ENCODE results near the gene EXOC1.
"Not testable (repeated sequence)": the region's sequence is repeated elsewhere in the genome, so short reads cannot be mapped to it uniquely, and the experiment has no call there.

Gene EXOC1, protein sequence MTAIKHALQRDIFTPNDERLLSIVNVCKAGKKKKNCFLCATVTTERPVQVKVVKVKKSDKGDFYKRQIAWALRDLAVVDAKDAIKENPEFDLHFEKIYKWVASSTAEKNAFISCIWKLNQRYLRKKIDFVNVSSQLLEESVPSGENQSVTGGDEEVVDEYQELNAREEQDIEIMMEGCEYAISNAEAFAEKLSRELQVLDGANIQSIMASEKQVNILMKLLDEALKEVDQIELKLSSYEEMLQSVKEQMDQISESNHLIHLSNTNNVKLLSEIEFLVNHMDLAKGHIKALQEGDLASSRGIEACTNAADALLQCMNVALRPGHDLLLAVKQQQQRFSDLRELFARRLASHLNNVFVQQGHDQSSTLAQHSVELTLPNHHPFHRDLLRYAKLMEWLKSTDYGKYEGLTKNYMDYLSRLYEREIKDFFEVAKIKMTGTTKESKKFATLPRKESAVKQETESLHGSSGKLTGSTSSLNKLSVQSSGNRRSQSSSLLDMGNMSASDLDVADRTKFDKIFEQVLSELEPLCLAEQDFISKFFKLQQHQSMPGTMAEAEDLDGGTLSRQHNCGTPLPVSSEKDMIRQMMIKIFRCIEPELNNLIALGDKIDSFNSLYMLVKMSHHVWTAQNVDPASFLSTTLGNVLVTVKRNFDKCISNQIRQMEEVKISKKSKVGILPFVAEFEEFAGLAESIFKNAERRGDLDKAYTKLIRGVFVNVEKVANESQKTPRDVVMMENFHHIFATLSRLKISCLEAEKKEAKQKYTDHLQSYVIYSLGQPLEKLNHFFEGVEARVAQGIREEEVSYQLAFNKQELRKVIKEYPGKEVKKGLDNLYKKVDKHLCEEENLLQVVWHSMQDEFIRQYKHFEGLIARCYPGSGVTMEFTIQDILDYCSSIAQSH

DNA sequence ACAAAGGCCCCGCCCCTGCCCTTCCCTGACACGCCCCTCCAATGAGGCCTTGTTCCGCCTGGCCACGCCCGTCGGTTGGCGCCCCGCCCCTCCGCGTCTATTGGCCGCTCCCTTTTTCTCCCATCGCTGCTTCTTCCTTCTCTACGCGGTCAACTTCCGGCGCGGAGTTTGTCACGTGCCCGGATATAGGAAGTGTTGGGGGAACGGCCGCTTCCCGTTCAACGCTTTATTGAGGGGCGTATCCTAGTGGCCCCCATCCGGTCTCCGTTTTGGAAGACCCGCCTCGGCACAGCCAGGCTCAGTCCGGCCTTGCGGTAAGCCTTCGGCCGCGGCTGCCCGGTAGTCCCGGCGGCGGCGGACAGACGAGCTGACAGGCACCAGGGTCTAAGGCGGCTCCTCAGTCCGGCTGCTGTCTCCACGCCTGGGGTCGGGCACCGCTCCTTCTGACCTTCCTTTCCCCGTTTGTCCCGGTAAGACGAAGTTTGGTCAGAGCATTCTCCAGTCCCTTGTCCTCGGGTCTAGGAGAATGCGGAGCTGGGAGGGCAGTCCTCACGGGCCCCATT lies at the start of gene EXOC1:
EXOC1 (plus strand) TSS at position 165 of the 563 bp plus-strand sequence. CDS start 4,676 bp downstream, outside the sequence.
- peak; percentile 98 for DNase-seq

DNA sequence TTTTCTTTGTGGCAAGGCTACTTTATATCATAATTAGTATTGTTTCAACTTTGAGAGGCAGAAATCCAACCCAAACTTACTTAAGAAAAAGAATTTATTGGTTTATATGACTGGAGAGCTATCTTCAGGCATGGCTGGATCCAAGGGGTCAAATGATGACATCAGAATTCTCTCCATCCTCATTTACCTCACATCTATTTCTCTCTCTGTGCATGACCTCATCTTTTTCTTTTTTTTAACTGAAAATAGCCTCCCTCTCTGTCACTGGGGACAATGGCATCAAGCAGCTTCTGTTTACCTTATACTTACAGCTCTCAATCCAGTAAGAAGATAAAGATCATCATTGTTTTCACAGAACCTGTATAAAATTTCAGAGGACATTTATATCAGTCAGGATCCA lies 45.9 kb upstream of the EXOC1 start:
- no peak for DNase-seq

DNA sequence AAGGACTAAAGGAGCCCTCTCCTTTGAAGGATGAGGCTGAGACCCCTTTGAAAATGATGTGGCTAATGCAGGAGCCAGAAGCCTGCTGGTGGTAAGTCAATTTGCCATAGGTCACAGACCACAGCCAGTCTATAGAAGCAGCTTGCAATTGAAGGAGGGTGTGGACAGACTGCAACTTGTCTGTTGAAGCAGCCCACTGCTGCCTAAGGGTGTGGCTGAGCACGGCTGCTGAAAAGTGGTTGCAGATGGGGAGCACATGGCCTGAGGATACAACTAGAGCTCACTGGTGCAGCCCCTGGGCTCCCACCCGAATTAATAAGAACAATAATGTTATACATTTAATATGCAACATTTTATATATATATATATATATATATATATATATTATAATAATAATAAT lies 45.3 kb upstream of the EXOC1 start:
- no peak for DNase-seq

DNA sequence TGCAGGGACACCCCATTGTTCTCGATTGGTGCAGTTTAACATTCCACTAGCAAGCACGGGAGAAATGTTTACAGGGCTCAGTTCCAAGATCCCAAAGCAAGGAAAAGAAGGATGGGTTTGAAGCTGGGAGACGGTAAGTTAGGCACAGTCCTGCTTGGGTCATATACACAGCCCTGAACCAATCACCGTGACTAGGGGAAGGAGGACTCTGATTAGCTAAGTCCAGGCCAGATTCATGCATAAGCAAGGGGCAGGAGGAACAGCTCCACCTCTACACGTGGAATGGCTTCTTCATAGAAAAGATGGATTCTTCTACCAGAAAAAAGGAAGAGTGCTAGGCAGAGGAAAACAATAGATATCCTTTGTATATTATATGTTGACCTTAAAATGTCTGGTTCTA lies 44.8 kb upstream of the EXOC1 start:
- no peak for DNase-seq

DNA sequence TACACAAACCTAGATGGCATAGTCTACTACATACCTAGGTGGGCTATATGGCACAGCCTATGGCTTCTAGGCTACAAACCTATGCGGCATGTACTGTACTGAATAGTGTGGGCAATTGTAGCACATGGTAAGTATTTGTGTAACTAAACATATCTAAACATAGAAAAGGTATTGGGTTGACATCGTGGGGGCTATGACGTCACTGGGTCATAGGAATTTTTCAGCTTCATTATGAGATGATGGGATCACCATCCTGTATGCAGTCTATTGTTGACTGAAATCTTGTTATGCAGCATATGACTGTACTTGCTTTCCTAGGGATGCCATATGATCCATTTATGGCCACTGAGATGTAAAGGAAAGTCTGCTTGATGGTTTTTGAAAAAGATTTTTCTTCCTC lies 35.8 kb upstream of the EXOC1 start:
- DNase-seq = no peak

DNA sequence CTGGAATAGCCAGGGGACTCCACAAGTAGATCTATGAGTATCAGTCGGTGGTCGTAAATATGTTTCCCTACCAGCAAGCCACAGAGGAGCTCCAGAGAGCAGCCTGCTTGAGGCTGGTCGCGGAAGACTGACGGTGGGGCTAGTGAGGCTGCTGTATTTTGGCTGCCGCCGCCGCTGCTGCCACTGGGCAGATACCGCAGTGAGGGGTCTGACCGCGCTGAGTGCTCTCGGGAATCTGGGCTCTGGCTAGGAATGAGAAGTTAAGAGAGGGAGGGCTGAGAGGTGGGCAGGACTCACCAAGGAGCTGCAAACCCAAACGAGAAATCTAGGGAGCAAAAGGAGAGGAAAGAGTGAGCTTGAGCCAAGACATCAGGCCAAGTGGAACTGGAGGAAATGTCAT lies 33.8 kb upstream of the EXOC1 start, which contains the start of gene EXOC1L:
EXOC1L (plus strand) TSS at position 157 of the 400 bp plus-strand sequence; CDS start at position 394, 237 bp downstream.
- no peak for DNase-seq

DNA sequence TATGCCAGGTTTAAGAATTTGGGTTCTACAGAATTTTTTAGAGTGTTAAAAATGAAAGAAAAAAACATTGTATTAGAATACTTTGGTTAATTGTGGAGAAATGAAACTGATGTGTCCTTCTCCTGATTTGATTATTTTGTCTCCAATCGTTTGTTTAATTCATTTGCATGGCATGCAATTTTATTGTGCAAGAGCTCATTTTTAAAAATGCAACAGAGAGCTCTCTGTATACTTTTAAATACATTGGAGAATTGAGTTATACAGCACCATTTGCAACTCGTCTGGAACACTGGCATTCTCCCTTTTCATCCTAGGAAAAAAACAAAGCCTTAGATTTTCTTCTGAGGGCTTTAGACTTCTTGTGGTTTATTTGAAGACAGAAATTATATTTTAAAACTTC lies 33.2 kb upstream of the EXOC1 start:
- no peak for DNase-seq

DNA sequence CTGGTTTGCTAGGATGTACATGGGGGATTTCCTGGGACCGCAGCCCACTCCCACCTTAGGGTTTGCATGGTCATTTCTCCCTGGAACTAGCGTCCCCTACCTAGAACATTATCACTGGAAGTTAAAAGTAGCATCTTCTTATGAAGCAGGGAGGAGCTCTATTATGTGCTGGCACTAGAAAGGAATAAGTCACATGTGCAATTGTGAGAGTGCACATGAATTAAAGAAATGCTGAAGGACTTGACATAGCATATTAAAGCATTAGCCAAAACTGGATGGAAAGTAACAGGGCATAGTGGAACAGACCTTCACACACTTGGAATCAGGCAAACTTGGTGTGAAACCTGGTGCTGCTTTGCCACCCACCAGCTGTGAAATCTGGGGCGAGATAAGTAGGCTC lies 31.1 kb upstream of the EXOC1 start:
- no peak for DNase-seq

DNA sequence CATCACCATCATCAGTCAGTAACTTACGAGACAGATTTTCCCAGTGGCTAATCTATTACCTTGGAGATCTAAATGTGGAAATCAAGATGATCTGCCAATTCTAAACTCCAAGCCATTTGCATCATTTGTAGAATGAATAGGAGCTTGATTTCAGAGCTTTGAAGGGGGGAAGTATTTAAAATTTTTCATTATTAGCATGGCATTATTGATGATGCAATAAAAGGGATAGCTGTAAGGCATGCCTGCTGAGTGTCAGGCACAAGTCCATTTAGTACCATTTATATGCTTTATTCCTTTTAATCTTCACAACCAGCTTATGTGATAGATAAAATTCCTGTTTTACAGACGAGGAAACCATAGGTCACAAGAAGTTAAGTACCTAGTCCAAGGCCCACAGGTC lies 28.6 kb upstream of the EXOC1 start:
- no peak for DNase-seq

DNA sequence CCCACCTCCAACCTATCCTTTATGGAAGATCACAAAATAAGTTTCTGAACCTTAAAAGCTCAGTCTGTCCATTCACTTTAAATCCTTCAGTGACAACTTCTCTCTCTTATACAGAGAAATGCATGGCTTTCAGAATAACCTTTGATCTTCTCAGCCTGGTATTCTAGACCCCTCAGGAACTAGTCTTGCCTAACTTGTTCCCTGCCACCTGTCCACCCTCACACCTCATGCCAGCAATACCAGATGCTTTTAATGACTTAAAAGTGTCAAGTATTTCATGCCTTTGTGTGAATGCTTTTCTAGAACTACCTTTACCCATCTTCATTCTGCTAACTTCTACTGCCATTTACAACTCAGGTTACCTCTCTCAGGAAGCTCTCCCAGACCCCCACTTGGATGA lies 26.5 kb upstream of the EXOC1 start:
- DNase-seq = no peak

DNA sequence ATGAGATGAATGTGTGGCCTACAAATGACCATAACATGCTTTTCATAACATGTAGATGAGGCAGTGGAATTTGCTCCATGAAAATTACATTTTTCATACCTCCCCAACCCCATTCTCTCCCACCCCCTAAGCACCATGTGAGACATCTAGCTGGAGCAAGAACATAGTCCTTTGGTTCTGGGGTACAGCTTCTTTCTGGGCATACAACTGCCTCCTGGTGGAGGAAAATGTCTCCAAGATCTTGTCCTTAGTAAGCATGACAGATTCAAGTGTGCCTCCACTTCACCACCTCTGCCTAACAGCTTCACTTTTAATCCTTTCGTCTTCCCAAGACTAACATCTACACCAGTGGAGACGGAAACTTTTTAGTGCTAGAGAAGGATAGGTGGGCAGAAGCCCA lies 25.9 kb upstream of the EXOC1 start:
- DNase-seq = no peak

DNA sequence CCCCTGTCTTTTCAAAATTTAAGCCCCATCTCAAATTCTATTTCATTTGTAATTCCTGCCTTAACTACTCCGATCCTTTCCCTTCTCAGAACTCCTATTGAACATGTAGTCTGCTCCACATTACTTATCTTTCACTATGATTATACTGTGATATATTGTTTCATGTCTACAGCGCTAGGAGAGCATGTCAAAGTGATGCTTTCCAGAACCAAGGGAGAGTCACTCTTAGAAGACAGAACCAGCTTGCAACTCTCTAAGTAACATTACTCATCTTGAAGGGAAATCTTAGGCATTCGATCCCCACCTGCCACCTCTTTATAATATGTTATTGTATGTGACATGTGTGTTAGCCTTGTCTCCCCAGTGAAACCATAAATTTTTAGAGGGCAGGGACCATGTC lies 23.4 kb upstream of the EXOC1 start:
- no peak for DNase-seq

DNA sequence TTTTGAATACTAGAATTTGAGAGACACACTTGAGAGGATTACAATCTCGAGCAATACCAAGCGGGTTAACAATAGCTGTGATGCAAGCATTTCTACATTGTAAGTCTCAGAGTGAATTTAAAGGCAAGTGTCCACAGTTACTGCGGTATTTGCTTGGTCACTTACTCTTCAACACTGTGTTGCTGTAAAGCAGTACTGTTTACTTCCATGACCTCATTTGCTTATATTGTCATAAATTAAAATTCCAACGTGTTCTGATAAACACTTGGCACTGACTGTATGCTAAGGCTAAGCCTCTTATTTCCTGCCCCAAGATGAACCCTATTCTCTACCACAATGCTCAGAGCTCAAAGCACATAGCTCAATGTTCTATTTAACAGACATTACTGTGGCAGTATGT lies 22.7 kb upstream of the EXOC1 start:
- DNase-seq = no peak

DNA sequence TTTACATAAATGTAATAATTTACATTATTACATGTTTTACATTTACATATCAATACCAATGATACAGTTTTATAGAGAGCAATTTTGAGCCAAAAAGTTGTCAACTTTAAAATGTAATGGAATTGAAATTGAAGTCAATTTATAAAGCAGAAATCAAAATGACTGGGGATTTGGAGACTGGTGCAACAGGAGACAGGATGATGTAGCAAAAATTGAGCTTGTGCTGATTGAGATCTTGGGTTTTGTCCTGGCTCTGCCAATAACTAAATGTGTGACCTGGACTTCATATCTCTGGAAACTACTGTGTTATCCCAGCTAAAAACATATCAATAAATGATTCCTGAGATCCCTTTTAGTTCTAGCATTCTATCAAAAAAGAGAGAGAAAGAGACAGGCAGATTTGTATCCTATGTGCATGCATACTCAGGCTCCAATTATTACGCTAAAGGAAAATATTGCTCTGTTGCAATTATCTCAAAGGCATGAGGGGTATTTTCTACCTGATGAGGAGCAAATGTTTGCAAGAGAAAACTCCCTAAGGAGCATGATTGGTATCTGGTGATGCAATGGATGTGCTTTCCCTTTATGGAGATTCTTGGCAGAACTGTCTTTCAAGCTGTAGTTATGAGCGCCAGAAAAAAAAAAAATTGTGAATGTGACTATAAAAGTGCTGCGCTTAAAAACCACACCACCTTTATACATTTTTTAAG lies 19.2 kb upstream of the EXOC1 start:
- DNase-seq = no peak

DNA sequence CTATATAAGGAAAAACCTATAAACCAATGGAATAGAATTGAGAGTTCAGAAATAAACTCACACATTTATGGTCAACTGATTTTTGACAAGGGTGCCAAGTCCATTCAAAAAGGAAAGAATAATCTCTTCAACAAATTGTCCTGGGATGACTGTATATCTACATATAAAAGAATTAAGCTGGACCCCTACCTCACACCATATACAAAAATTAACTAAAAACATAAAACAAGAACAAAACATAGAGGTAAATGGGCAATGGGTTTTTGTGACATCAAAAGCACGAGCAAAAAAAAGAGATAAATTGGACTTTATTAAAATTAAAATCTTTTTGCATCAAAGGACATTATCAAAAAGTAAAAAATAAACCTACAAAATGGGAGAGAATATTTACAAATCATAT lies 15.5 kb upstream of the EXOC1 start:
- DNase-seq = no peak

DNA sequence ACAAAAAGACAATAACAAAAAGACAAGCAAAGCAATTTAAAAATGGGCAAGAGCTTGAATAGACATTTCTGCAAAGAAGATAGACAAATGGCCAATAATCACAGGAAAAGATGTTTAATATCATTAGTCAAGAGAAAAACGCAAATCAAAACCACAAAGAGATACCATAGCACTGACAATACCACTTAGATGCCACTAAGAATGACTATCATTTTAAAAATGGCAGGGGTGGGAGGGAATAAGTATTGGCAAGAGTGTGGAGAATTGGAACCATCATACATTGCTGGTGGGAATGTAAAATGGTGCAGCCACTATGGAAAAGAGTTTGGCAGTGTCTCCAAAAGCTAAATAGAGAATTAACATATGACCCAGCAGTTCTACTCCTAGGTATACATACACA lies 15.1 kb upstream of the EXOC1 start:
- no peak for DNase-seq

DNA sequence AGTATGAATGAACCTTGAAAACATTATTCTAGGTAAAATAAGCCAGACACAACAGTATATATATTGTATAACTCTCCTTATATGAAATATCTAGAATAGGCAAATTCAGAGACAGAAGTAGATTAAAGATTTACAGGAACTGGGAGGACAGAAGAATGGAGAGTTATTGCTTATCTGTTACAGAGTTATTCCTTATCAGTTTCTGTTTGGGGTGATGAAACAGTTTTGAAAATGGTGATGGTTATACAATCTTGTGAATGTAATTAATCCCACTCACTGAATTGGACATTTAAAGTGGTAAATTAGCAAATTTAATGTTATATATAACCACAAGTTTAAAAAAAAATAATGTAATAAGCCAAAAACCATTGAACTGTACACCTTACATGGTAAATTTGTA lies 14.5 kb upstream of the EXOC1 start:
- DNase-seq = no peak

DNA sequence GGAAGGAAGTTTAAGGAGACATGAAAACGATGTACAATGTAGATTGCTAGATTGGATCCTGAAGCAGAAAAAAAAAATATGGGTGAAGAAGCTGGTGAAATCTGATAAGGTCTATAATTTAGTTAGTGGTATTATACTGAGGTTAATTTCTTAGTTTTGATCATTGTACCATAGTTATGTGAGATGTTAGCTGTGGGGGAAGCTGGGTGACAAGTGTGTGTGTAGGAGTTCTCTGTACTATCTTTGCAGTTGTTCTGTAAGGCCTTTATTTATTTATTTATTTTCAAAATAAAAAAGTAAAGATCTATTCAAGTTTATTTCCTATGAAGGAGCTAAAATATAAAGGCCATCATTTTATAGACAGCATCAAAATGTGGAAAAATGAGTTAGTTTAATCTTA lies 12.5 kb upstream of the EXOC1 start:
- no peak for DNase-seq

DNA sequence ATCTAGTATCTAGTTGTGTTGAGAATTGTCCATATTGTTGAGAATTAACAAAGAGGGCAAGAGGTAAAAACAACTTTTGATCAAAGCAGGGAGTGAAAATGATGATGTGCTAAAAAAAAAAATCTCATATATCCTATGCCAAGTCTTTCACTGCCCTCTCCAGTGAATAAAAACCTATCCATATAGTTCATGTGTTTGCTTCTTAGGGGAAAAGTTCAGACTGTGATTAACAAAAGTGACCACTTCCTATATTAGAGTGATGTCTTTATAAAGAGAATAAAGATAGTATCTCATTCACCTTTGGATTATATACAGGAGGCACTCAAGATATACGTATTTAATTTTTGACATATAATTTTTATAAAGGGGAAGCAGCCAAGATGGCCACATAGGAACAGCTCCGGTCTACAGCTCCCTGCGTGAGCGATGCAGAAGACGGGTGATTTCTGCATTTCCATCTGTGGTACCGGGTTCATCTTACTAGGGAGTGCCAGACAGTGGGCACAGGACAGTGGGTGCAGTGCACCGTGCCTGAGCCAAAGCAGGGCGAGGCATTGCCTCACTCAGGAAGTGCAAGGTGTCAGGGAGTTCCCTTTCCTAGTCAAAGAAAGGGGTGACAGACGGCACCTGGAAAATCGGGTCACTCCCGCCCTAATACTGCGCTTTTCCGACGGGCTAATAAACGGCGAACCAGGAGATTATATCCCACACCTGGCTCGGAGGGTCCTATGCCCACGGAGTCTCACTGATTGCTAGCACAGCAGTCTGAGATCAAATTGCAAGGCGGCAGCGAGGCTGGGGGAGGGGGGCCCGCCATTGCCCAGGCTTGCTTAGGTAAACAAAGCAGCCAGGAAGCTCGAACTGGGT lies 11.8 kb upstream of the EXOC1 start:
- DNase-seq = not testable (repeated sequence)

DNA sequence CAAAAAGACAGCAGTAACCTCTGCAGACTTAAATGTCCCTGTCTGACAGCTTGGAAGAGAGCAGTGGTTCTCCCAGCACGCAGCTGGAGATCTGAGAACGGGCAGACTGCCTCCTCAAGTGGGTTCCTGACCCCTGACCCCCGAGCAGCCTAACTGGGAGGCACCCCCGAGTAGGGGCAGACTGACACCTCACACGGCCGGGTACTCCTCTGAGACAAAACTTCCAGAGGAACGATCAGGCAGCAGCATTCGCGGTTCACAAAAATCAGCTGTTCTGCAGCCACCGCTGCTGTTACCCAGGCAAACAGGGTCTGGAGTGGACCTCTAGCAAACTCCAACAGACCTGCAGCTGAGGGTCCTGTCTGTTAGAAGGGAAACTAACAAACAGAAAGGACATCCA lies 11.1 kb upstream of the EXOC1 start:
- not testable (repeated sequence) for DNase-seq

DNA sequence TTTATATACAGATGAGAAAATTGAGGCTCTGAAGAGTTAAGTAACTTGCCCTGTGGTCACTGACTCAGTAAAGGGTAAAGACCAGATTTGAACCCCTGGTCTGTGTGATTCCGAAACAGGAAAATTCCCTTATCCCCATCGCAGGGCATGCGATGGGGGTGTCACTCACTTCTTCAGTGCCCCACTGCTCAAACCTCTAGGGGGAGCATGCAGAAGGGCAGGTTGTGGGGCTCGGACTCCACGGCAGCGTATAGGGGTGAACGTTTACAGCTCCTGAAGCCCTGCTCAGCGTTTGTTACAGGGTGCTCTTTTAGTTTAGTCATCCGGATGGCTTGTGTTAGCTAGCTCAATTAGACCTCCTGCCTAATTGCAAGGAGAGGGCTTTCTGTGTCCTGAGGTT lies 3.7 kb upstream of the EXOC1 start:
- no peak for DNase-seq

DNA sequence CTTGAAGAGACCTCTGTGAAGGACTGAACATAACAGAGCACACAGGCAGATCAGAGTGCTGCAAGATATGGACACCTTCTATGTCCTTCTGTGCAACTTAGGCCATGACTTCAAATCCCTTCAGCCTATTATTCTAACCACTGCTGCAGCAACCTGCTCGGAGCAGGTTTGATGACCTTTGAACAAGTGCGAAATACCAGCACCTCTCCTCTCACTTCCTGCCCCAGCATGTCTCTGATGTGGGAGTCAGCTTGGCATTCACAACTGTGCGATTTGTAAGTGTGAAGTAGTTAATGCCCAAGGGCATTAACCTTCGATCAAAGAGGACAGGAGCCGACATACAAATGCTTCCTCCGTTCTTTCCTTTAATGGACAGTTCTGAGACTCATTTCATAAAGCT lies 1.6 kb upstream of the EXOC1 start:
- no peak for DNase-seq

Data from activated T-cell treated with anti-CD3 and anti-CD28 coated beads for 4 hours (primary cell).